ENCODE measurements around the gene THUMPD3. TPM values are rescaled to one million over a fixed set of nuclear protein-coding genes. Genes with fewer than 3 reads are reported as not detected.

THUMPD3 gene
- total and polyA plus RNA-seq, 2 of the 13 experiments (the other 11 are each of a cell fraction or from before 2014, with no cell fraction given), result 31.2 to 44.1 TPM

DNA sequence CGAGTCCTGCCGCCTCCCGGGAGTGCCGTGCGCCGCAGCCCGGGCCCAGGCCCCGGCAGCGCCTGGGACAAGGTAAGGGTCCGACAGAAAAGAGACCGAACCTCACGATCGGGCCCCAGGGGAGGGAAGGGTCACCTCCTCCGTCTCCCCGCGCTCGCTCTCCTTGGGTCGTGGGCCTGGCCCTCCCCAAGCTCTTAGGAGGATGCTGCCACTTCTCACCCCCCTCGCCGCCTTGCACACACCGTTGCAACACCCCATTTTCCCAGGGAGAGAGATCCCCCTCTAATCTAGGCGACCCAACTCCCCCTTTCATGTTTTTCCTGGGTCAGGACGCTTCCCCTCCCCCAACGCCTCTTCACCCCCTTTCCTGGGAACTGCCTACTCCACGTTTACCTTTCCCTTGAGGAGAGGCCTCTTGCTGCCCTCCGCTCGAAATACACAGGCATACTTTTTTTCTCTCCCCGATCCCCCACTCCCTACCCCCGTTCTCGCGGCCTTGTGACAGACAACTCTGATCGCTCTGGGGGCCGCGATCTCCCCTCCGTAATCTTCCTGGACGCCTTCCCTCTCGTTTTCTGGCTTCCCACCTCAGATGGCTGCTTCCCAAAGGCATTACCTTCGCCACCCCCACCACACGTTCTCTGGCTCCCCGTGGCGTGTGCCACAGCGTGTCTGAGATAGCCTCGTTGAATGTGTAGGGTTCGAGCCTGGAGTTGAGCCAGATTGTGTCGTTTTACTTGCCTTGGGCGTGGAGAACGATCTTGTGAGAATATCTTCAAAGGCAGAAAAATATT is 35.2 kb downstream of the THUMPD3 start (continued):
- TF ChIP-seq ZBTB10 (CRISPR knock-in tag; IDR thresholded peaks at IDR 0.05; ENCODE audit: borderline replicate concordance) (0 out of 2 replicates have a peak, but pooled peaks have one; percentile 21), ASH2L (IDR thresholded peaks at IDR 0.05; ENCODE audit: insufficient read length, low read depth, low read length) (peak; percentile 32), ZMAT3 (CRISPR knock-in tag; conservative IDR thresholded peaks at IDR 0.05) (peak; percentile 58; the same call in 1 of the 2 replicates), ZNF687 (CRISPR knock-in tag; IDR thresholded peaks at IDR 0.05) (peak; percentile 51), ZNF225 (CRISPR knock-in tag; IDR thresholded peaks at IDR 0.05) (peak; percentile 65; the same call in 1 of the 2 replicates), MAFK (conservative IDR thresholded peaks at IDR 0.05 in 1 of 2, IDR thresholded peaks at IDR 0.05 in 1 of 2; ENCODE audit: low read length in 2 of 2) (0 out of 4 replicates have a peak, but pooled peaks of 1 of the 2 experiments have one; percentile 1), ZNF788 (CRISPR knock-in tag; IDR thresholded peaks at IDR 0.05; ENCODE audit: borderline replicate concordance) (0 out of 2 replicates have a peak, but pooled peaks have one; percentile 53), CEBPB (IDR thresholded peaks at IDR 0.05; ENCODE audit: borderline replicate concordance, low read depth, low read length) (no peak), HNRNPK (IDR thresholded peaks at IDR 0.05; ENCODE audit: low read depth, low read length, poor library complexity, severe bottlenecking) (peak; percentile 10), ZNF441 (CRISPR knock-in tag; IDR thresholded peaks at IDR 0.05; ENCODE audit: borderline replicate concordance) (0 out of 2 replicates have a peak, but pooled peaks have one; percentile 30), IKZF4 (CRISPR knock-in tag; IDR thresholded peaks at IDR 0.05; ENCODE audit: borderline replicate concordance, low read depth, not compliant biosample characterization) (peak; percentile 43), REXO4 (CRISPR knock-in tag; IDR thresholded peaks at IDR 0.05; ENCODE audit: borderline replicate concordance) (peak; percentile 84; the same call in 1 of the 2 replicates), SOX13 (IDR thresholded peaks at IDR 0.05) (no peak), SOX13 (CRISPR knock-in tag; conservative IDR thresholded peaks at IDR 0.05 in 1 of 2, IDR thresholded peaks at IDR 0.05 in 1 of 2) (no peak), SPEN (CRISPR knock-in tag; IDR thresholded peaks at IDR 0.05; ENCODE audit: low read depth) (peak; percentile 54; the same call in 1 of the 2 replicates), ZC3H4 (CRISPR knock-in tag; IDR thresholded peaks at IDR 0.05; ENCODE audit: borderline replicate concordance) (0 out of 2 replicates have a peak, but pooled peaks have one; percentile 30), ZFP91 (CRISPR knock-in tag; IDR thresholded peaks at IDR 0.05; ENCODE audit: borderline replicate concordance) (peak; percentile 33; the same call in 1 of the 2 replicates)

Data from HepG2 (cell line).